ENCODE results near the gene SORCS2.

Gene SORCS2

GRCh38 chr4:7474320-7474719 is 282.0 kb downstream of the SORCS2 start:
- Histone ChIP-seq H3K27me3 (ENCODE audit: control insufficient read depth, insufficient read depth, low read length) (no peaks in the 10 kb centered on the region), H3K36me3 (ENCODE audit: control insufficient read depth, insufficient read depth, low read length) (no peaks in the 10 kb centered on the region), H3K9me3 (ENCODE audit: control insufficient read depth, insufficient read depth, low read depth, low read length) (no peaks in the 10 kb centered on the region), H3K9ac (ENCODE audit: low read length) (no peak overlapping the region), H3K27ac (ENCODE audit: low read depth, low read length) (no peak overlapping the region), H3K4me3 (ENCODE audit: low read depth, low read length) (no peak overlapping the region), H3K4me1 (ENCODE audit: control insufficient read depth, insufficient read depth, low read length) (peaks cover 8% of the 10 kb centered on the region; the same call in 1 of the 2 replicates)

GRCh38 chr4:7475207-7475606 is 282.9 kb downstream of the SORCS2 start:
- no peaks in the 10 kb centered on the region for H3K9me3 ChIP-seq (ENCODE audit: control insufficient read depth, insufficient read depth, low read depth, low read length)
- no peak overlapping the region for H3K27ac ChIP-seq (ENCODE audit: low read depth, low read length)
- H3K4me3 ChIP-seq (ENCODE audit: low read depth, low read length): no peak overlapping the region
- H3K9ac ChIP-seq (ENCODE audit: low read length): no peak overlapping the region
- peaks cover 8% of the 10 kb centered on the region; the same call in 1 of the 2 replicates for H3K4me1 ChIP-seq (ENCODE audit: control insufficient read depth, insufficient read depth, low read length)
- no peaks in the 10 kb centered on the region for H3K27me3 ChIP-seq (ENCODE audit: control insufficient read depth, insufficient read depth, low read length)
- no peaks in the 10 kb centered on the region for H3K36me3 ChIP-seq (ENCODE audit: control insufficient read depth, insufficient read depth, low read length)

GRCh38 chr4:7476820-7477219 is 284.5 kb downstream of the SORCS2 start:
- Histone ChIP-seq H3K4me3 (ENCODE audit: low read depth, low read length) (no peak overlapping the region), H3K9ac (ENCODE audit: low read length) (no peak overlapping the region), H3K27me3 (ENCODE audit: control insufficient read depth, insufficient read depth, low read length) (no peaks in the 10 kb centered on the region), H3K9me3 (ENCODE audit: control insufficient read depth, insufficient read depth, low read depth, low read length) (no peaks in the 10 kb centered on the region), H3K4me1 (ENCODE audit: control insufficient read depth, insufficient read depth, low read length) (peaks cover 8% of the 10 kb centered on the region; the same call in 1 of the 2 replicates), H3K36me3 (ENCODE audit: control insufficient read depth, insufficient read depth, low read length) (no peaks in the 10 kb centered on the region), H3K27ac (ENCODE audit: low read depth, low read length) (no peak overlapping the region)

GRCh38 chr4:7477695-7478094 is 285.4 kb downstream of the SORCS2 start:
- peaks cover 2% of the 10 kb centered on the region; the same call in 1 of the 2 replicates for H3K4me1 ChIP-seq (ENCODE audit: control insufficient read depth, insufficient read depth, low read length)
- H3K4me3 ChIP-seq (ENCODE audit: low read depth, low read length): no peak overlapping the region
- H3K9me3 ChIP-seq (ENCODE audit: control insufficient read depth, insufficient read depth, low read depth, low read length): no peaks in the 10 kb centered on the region
- H3K36me3 ChIP-seq (ENCODE audit: control insufficient read depth, insufficient read depth, low read length): no peaks in the 10 kb centered on the region
- H3K9ac ChIP-seq (ENCODE audit: low read length): no peak overlapping the region
- H3K27ac ChIP-seq (ENCODE audit: low read depth, low read length): no peak overlapping the region
- no peaks in the 10 kb centered on the region for H3K27me3 ChIP-seq (ENCODE audit: control insufficient read depth, insufficient read depth, low read length)

GRCh38 chr4:7478665-7479064 is 286.3 kb downstream of the SORCS2 start:
- H3K4me1 ChIP-seq (ENCODE audit: control insufficient read depth, insufficient read depth, low read length): no peaks in the 10 kb centered on the region; the same call in 1 of the 2 replicates
- H3K27me3 ChIP-seq (ENCODE audit: control insufficient read depth, insufficient read depth, low read length): no peaks in the 10 kb centered on the region
- no peak overlapping the region for H3K4me3 ChIP-seq (ENCODE audit: low read depth, low read length)

GRCh38 chr4:7480423-7480822 is 288.1 kb downstream of the SORCS2 start:
- Histone ChIP-seq H3K36me3 (ENCODE audit: control insufficient read depth, insufficient read depth, low read length) (no peaks in the 10 kb centered on the region), H3K9ac (ENCODE audit: low read length) (no peak overlapping the region), H3K9me3 (ENCODE audit: control insufficient read depth, insufficient read depth, low read depth, low read length) (no peaks in the 10 kb centered on the region), H3K27me3 (ENCODE audit: control insufficient read depth, insufficient read depth, low read length) (no peaks in the 10 kb centered on the region), H3K4me3 (ENCODE audit: low read depth, low read length) (no peak overlapping the region), H3K27ac (ENCODE audit: low read depth, low read length) (no peak overlapping the region), H3K4me1 (ENCODE audit: control insufficient read depth, insufficient read depth, low read length) (peaks cover 15% of the 10 kb centered on the region)

More at GRCh38 chr4:7478665-7479064, 286.3 kb downstream of the SORCS2 start:
- Histone ChIP-seq H3K36me3 (ENCODE audit: control insufficient read depth, insufficient read depth, low read length) (no peaks in the 10 kb centered on the region), H3K9me3 (ENCODE audit: control insufficient read depth, insufficient read depth, low read depth, low read length) (no peaks in the 10 kb centered on the region), H3K9ac (ENCODE audit: low read length) (no peak overlapping the region), H3K27ac (ENCODE audit: low read depth, low read length) (no peak overlapping the region)

GRCh38 chr4:7481227-7481626 is 288.9 kb downstream of the SORCS2 start:
- Histone ChIP-seq H3K9ac (ENCODE audit: low read length) (no peak overlapping the region), H3K36me3 (ENCODE audit: control insufficient read depth, insufficient read depth, low read length) (no peaks in the 10 kb centered on the region), H3K9me3 (ENCODE audit: control insufficient read depth, insufficient read depth, low read depth, low read length) (no peaks in the 10 kb centered on the region), H3K4me1 (ENCODE audit: control insufficient read depth, insufficient read depth, low read length) (peaks cover 15% of the 10 kb centered on the region), H3K27me3 (ENCODE audit: control insufficient read depth, insufficient read depth, low read length) (no peaks in the 10 kb centered on the region), H3K27ac (ENCODE audit: low read depth, low read length) (no peak overlapping the region), H3K4me3 (ENCODE audit: low read depth, low read length) (no peak overlapping the region)

GRCh38 chr4:7485096-7485495 is 292.8 kb downstream of the SORCS2 start:
- Histone ChIP-seq H3K9ac (ENCODE audit: low read length) (no peak overlapping the region), H3K4me1 (ENCODE audit: control insufficient read depth, insufficient read depth, low read length) (peaks cover 31% of the 10 kb centered on the region), H3K9me3 (ENCODE audit: control insufficient read depth, insufficient read depth, low read depth, low read length) (no peaks in the 10 kb centered on the region), H3K4me3 (ENCODE audit: low read depth, low read length) (no peak overlapping the region), H3K36me3 (ENCODE audit: control insufficient read depth, insufficient read depth, low read length) (no peaks in the 10 kb centered on the region), H3K27me3 (ENCODE audit: control insufficient read depth, insufficient read depth, low read length) (no peaks in the 10 kb centered on the region), H3K27ac (ENCODE audit: low read depth, low read length) (no peak overlapping the region)

- Histone ChIP-seq H3K27ac (ENCODE audit: low read depth, low read length) (no peak overlapping the region), H3K9me3 (ENCODE audit: control insufficient read depth, insufficient read depth, low read depth, low read length) (no peaks in the 10 kb centered on the region), H3K4me1 (ENCODE audit: control insufficient read depth, insufficient read depth, low read length) (peaks cover 31% of the 10 kb centered on the region), H3K9ac (ENCODE audit: low read length) (no peak overlapping the region), H3K27me3 (ENCODE audit: control insufficient read depth, insufficient read depth, low read length) (no peaks in the 10 kb centered on the region), H3K4me3 (ENCODE audit: low read depth, low read length) (no peak overlapping the region), H3K36me3 (ENCODE audit: control insufficient read depth, insufficient read depth, low read length) (no peaks in the 10 kb centered on the region)
These were observed 293.8 kb downstream of the SORCS2 start for GRCh38 chr4:7486101-7486500.

DNA sequence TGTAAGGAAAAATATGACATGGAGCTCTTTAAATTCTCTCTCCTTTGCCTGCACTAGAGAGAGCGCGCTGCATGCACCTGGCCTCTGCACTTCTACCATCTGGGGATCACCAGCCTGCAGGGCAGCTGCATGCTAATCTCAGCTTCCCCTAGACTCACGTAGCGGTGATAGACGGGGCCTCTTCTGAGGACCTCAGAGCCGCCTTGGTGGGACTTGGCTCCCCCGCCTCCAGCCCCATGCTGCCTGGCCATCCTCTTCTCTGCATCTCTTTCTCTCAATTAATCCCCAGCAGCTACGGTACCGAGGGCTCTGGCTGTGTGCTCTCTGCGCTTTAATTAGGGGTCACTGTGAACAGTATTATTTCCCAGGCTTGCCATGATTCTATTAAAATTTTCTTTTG is 295.2 kb downstream of the SORCS2 start:
- Histone ChIP-seq H3K9me3 (ENCODE audit: control insufficient read depth, insufficient read depth, low read depth, low read length) (no peaks in the 10 kb centered on the region), H3K9ac (ENCODE audit: low read length) (no peak overlapping the region), H3K27me3 (ENCODE audit: control insufficient read depth, insufficient read depth, low read length) (no peaks in the 10 kb centered on the region), H3K36me3 (ENCODE audit: control insufficient read depth, insufficient read depth, low read length) (no peaks in the 10 kb centered on the region), H3K27ac (ENCODE audit: low read depth, low read length) (no peak overlapping the region), H3K4me1 (ENCODE audit: control insufficient read depth, insufficient read depth, low read length) (peaks cover 31% of the 10 kb centered on the region), H3K4me3 (ENCODE audit: low read depth, low read length) (no peak overlapping the region)

DNA sequence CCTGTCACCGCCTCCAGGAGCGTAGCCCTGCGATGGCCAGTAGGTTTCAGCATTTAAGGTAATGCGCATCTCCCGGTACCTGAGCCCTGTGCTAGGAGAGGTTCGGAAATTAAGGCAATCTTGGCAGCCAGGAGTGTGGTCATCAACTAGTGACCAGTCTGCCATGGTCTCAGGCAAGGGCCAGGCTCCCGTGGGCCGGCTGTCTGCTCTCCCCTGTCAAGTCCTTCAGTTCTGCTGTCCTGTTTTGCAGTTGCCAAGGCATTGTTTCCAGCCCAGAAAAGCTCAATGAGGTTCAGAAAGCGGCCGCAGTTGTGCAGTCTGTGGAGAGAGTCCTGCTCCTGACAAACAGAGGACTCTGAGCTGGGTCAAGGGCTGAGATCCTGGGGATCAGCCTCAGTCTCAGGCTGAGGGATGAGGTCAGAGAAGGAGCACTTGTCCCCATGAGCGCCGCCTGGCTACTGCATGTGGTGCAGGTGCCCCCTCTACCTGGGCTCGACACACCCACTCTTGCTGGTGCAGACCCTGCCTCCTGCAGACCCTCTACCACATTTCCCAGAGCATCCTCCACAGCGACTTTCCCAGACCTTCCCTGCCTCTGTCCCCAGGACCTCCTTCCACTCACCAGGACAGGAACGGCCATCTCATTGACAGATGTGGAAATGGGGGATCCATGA is 295.8 kb downstream of the SORCS2 start:
- Histone ChIP-seq H3K27ac (ENCODE audit: low read depth, low read length) (no peak overlapping the region), H3K9me3 (ENCODE audit: control insufficient read depth, insufficient read depth, low read depth, low read length) (no peaks in the 10 kb centered on the region; the same call in 1 of the 2 replicates), H3K27me3 (ENCODE audit: control insufficient read depth, insufficient read depth, low read length) (no peaks in the 10 kb centered on the region), H3K4me3 (ENCODE audit: low read depth, low read length) (no peak overlapping the region), H3K4me1 (ENCODE audit: control insufficient read depth, insufficient read depth, low read length) (peaks cover 31% of the 10 kb centered on the region), H3K9ac (ENCODE audit: low read length) (no peak overlapping the region), H3K36me3 (ENCODE audit: control insufficient read depth, insufficient read depth, low read length) (no peaks in the 10 kb centered on the region)
